Measurements from ENCODE around the gene CD48. TPM values are rescaled to one million over a fixed set of nuclear protein-coding genes. Genes with fewer than 3 reads are reported as not detected.

The CD48 gene
- total and polyA plus RNA-seq, 7 donors: 2.9 to 112 (median 4.5) TPM

- TF ChIP-seq POLR2A (IDR thresholded peaks at IDR 0.05) (no peak), EP300 (IDR thresholded peaks at IDR 0.05) (no peak)
- DNase-seq: no peak
- no peaks in the 10 kb centered on the region for H3K27me3 ChIP-seq
- no peak overlapping the region for H3K27ac ChIP-seq
- 83% methylated on average over 3 of the region's 3 CpGs for WGBS, 2 donors
- intact Hi-C loops (cut with DNase I): no loop called here
- no peaks in the 10 kb centered on the region for H3K9me3 ChIP-seq
- H3K36me3 ChIP-seq: no peaks in the 10 kb centered on the region
- no peaks in the 10 kb centered on the region for H3K4me1 ChIP-seq
- H3K4me3 ChIP-seq: no peak overlapping the region
Observed at GRCh38 chr1:160743266-160743665, 31.6 kb upstream of the CD48 start.

- H3K4me1 ChIP-seq: no peaks in the 10 kb centered on the region
- no peak for DNase-seq
- no peaks in the 10 kb centered on the region for H3K36me3 ChIP-seq
- intact Hi-C loops (cut with DNase I): no loop called here
- 82 to 87% methylated on average over 8 of the region's 8 CpGs for WGBS, 2 donors
- H3K9me3 ChIP-seq: no peaks in the 10 kb centered on the region
- no peaks in the 10 kb centered on the region for H3K27me3 ChIP-seq
- no peak overlapping the region for H3K4me3 ChIP-seq
- TF ChIP-seq POLR2A (IDR thresholded peaks at IDR 0.05): no peak
- TF ChIP-seq EP300 (IDR thresholded peaks at IDR 0.05): no peak
- TF ChIP-seq CTCF (IDR thresholded peaks at IDR 0.05): no peak
- TF ChIP-seq POLR2AphosphoS5 (IDR thresholded peaks at IDR 0.05): no peak
- H3K27ac ChIP-seq: no peak overlapping the region
Observed at GRCh38 chr1:160742428-160743127, 31.0 kb upstream of the CD48 start.

- WGBS, 2 donors: 86 to 87% methylated on average over 5 of the region's 5 CpGs
- no peak for DNase-seq
- Histone ChIP-seq H3K27ac (no peak overlapping the region), H3K4me1 (no peaks in the 10 kb centered on the region), H3K27me3 (no peaks in the 10 kb centered on the region), H3K4me3 (no peak overlapping the region), H3K9me3 (no peaks in the 10 kb centered on the region), H3K36me3 (no peaks in the 10 kb centered on the region)
- no peak for TF ChIP-seq CTCF (IDR thresholded peaks at IDR 0.05)
- TF ChIP-seq POLR2AphosphoS5 (IDR thresholded peaks at IDR 0.05): no peak
- no peak for TF ChIP-seq EP300 (IDR thresholded peaks at IDR 0.05)
- TF ChIP-seq POLR2A (IDR thresholded peaks at IDR 0.05): no peak
- intact Hi-C loops (cut with DNase I): no loop called here
Observed at GRCh38 chr1:160741612-160742348, 30.2 kb upstream of the CD48 start.

GRCh38 chr1:160741092-160741501 lies 29.5 kb upstream of the CD48 start:
- TF ChIP-seq EP300 (IDR thresholded peaks at IDR 0.05) (no peak), POLR2A (IDR thresholded peaks at IDR 0.05) (no peak), CTCF (IDR thresholded peaks at IDR 0.05) (no peak), POLR2AphosphoS5 (IDR thresholded peaks at IDR 0.05) (no peak)
- H3K27ac ChIP-seq: no peak overlapping the region
- 81 to 86% methylated on average over 4 of the region's 4 CpGs for WGBS, 2 donors
- intact Hi-C loops (cut with DNase I): no loop called here
- no peaks in the 10 kb centered on the region for H3K4me1 ChIP-seq
- H3K9me3 ChIP-seq: no peaks in the 10 kb centered on the region
- no peaks in the 10 kb centered on the region for H3K36me3 ChIP-seq
- no peak overlapping the region for H3K4me3 ChIP-seq
- DNase-seq: no peak
- H3K27me3 ChIP-seq: no peaks in the 10 kb centered on the region

GRCh38 chr1:160740133-160740688 lies 28.6 kb upstream of the CD48 start:
- 79 to 85% methylated on average over 5 of the region's 5 CpGs for WGBS, 2 donors
- TF ChIP-seq CTCF (IDR thresholded peaks at IDR 0.05): no peak
- no peak for TF ChIP-seq EP300 (IDR thresholded peaks at IDR 0.05)
- TF ChIP-seq POLR2A (IDR thresholded peaks at IDR 0.05): no peak

More at GRCh38 chr1:160740133-160740688, 28.6 kb upstream of the CD48 start:
- Histone ChIP-seq H3K9me3 (no peaks in the 10 kb centered on the region), H3K27ac (no peak overlapping the region), H3K36me3 (no peaks in the 10 kb centered on the region), H3K27me3 (no peaks in the 10 kb centered on the region), H3K4me1 (no peaks in the 10 kb centered on the region), H3K4me3 (no peak overlapping the region)
- DNase-seq: no peak
- intact Hi-C loops (cut with DNase I): no loop called here
